GM21528 (cell line): ENCODE measurements around the gene MTHFSD.

Experiments
- ATAC-seq: cut with Tn5 transposase; IDR thresholded peaks from one replicate; pipeline ENCODE4 v1.9.1; 2021; ENCODE audit warnings: mild to moderate bottlenecking, moderate library complexity; ENCODE audit not compliant: unreplicated experiment, low FRiP score

MTHFSD gene

GRCh38 chr16:86584071-86584685, 29.1 kb upstream of the MTHFSD start:
- no peak for ATAC-seq

GRCh38 chr16:86581458-86581857, 26.4 kb upstream of the MTHFSD start:
- no peak for ATAC-seq

- ATAC-seq: no peak
Measured at GRCh38 chr16:86580791-86581170, 25.7 kb upstream of the MTHFSD start.

DNA sequence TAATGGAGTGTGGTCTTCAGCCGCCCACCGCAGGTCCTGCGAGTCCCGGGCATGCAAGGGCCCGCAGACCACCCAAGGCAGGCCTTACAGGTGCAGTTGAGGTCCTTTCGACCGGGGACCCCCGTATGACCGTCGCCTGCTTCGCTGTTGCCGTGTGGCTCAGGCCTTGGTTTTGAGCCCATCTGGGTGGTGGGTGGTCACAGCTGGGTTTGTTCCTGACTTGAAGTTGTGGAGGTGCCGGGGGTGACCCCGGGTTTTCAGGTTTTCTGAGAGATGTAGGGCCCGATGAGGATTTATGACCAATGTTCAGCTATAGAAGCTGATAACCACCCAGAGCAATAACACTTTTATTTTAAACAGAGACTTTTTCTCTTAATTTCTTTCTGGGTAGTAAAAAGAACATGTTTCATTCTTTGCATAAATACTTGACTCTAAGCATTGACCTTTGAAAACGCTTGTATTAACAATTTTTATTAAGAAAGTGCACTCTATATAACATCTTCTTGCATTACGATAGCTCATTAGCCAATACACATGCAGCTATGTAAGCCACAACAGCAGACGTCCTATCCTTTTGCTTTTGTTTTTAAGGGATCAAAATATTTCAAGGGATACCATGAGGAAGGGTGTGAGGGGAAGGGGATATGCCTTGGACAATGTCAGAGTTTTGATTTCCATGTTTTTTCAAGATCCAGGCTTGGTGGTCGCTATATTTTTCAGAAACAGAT, 25.2 kb upstream of the MTHFSD start:
- ATAC-seq: no peak

GRCh38 chr16:86579268-86580062, 24.4 kb upstream of the MTHFSD start:
- no peak for ATAC-seq

- ATAC-seq: no peak
Measured at GRCh38 chr16:86578611-86579267, 23.7 kb upstream of the MTHFSD start.

- ATAC-seq: no peak
Measured at GRCh38 chr16:86578061-86578599, 23.1 kb upstream of the MTHFSD start, which contains the start of gene FOXL1. Gene FOXL1, plus strand, starts transcription at chr16:86578549. Its CDS starts 175 bp downstream, at chr16:86578724.

GRCh38 chr16:86577314-86577971, 22.4 kb upstream of the MTHFSD start:
- ATAC-seq: no peak

GRCh38 chr16:86576591-86577313, 21.7 kb upstream of the MTHFSD start:
- no peak for ATAC-seq

DNA sequence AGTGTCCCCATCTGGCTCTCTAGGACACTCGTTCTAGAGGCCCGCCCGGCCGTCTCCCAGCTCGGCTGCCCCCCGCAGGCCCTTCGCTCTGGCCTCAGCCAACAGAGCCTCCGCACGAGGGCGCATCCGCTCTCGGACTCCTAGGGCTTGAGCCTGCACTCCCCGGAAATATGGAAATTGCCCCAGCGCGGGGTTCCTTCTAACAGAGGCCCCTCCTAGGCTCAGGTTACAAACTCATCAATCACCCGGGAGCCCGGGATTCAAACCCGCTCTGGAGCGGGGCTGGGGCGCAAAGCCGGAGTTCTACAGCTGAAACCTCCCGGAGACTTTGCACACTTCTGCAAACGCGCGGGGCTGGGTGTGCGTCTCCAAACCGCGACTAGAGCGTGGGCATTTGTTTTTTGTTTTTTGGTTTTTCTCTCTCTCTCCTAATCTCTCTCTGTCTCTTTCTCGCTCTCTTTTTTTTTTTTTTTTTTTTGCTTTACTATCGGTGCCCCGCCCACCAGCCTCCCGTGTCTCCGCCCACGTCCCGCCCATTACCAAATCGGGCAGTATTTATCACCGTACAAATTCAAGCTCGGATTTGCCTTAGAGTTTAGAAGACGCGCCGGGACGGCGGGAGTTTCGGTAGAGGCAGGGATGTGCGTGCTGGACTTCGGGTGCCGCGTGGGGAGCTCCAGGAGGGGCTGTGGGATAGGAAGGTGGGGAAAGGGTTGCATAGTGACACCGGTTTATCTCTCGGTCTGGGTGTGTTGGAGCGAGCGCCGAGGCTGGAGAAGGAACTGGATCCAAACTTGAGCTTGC, 20.9 kb upstream of the MTHFSD start:
- ATAC-seq: no peak

DNA sequence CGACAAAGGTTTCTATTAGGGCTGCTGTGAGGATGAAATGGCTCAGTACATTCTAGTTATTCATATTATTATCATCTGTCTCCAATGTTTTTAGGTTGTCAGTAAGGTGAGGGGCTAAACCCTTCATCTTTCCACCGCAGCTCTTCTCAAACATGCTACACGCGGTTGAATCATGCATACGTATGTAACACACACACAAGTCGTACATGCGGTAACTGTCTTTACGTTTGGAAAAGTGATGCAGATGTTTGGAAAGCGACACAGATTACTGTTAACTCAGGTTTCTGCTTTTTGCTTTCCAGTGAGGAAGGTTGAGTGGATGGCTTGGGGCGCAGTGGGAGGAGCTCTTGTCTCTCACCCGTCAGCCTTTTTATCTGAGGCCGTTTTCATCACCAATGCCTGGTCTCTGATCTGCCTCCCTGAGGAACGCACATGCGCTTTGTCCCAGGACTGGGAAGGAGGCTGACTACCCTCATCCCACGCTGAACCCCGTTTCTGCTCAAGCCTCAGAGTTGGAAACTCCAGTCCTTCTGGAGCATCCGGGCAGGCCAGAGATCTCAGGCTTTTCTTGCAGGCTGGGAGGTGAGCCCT, 20.2 kb upstream of the MTHFSD start:
- no peak for ATAC-seq

DNA sequence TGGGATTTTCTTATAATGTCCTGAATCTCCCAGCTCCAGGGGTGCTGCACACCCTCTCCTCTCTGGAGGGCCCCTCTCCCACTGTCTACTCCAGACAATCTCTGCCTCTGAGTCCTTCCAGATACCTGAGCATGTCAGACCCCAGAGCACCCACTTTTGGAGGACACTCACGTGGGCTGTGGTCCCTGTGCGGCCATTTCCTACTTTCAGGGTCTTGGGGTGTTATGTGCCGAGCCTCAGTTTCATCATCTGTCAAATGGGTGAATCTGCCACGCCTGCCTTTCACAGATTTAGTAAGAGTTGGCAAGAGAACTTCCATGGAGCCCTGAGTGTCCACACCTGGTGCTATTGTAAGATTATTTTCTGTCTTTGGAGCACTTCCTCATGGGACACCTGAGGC, 19.6 kb upstream of the MTHFSD start:
- ATAC-seq: no peak

- no peak for ATAC-seq
Measured at GRCh38 chr16:86573646-86574508, 18.8 kb upstream of the MTHFSD start.

DNA sequence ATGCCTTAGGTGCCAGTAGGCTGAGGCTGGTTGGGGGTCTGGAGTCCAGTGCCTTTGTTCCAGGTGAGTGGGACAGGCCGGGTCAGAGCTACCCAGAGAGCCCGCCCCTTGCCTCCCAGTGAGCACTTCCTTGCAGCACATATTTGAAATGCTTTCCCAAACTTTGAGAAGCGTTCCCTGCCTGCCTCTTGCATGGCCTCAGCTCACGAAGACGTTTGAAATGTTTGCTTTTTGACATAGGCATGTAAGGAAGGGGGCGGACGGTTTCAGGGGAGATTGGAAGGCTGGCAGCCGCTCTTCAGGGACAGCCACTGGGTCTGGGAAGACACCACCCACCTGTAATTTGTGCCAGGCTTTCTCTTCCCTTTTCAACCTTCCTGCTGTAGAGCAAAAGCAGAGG, 18.2 kb upstream of the MTHFSD start:
- no peak for ATAC-seq

- ATAC-seq: no peak
Measured at GRCh38 chr16:86572606-86573005, 17.6 kb upstream of the MTHFSD start.

DNA sequence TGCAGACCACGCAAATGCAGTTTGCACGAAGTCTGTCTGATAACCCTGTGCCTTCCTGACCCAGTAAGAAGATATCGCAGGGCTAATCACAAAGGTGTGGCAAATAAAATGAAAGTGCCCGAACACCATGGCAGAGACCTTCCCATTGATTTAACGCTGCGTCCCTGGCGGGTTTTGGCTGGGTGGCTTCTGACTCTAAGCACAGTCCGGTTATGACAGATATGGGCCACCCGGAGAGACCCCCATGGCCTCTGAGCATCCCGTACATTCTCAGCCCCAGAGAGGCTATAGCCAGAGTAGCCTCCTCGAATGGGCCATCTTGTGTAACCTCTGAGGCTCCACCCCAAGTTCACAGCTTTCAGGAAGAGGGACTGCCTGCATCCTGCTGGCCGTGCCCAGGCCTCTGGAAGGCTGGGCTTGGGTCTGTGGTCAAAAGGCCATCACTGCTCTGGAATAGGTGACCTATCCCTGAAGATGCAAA, 17.0 kb upstream of the MTHFSD start:
- ATAC-seq: no peak

DNA sequence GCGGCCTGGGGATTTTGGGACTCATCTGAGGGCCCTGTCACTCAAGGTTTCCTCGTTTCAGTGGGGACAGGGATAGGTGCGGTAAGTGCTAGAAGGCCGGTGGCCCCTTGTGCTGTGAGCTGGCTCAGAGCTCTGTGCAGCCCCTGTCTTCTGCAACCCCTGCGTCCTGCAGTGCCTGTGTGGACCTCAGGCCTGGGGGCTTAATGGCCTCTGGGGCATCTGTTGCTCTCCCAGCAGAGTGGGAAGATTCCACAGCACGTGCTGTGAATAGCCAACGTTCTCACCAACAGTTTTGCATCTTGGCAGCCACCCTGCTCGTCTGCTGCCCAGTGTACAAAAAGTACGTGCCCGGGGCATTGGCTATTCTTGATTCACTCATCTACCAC, 16.5 kb upstream of the MTHFSD start:
- ATAC-seq: no peak
